ENCODE results near the gene ARL6IP4. TPM values are rescaled to one million over a fixed set of nuclear protein-coding genes. Genes with fewer than 3 reads are reported as not detected.

The ARL6IP4 gene
- total RNA-seq: 100 to 1,000 TPM; 197 to 338 (median 251) TPM

- H3K36me3 ChIP-seq: peaks cover 0 to 50% (median 2%) of the 10 kb centered on the region in 3 donors
- H3K4me3 ChIP-seq: peak within 1 kb of the TSS; percentile 81 to 100 (median 96)
- DNase-seq (ENCODE audit: low spot score in 2 of 2): peak in 1 of 2 donors; percentile 31
- peak in 3 of 5 experiments; percentile 3 to 42 (median 35) for TF ChIP-seq CTCF (IDR thresholded peaks at IDR 0.05)
- TF ChIP-seq EP300 (IDR thresholded peaks at IDR 0.05): peak in 1 of 2 donors; percentile 81
- TF ChIP-seq POLR2A (IDR thresholded peaks at IDR 0.05): peak; percentile 58 to 86
- WGBS, 2 donors: 0 to 1% methylated on average over 15 to 31 of the region's 96 CpGs
- H3K27me3 ChIP-seq: no peaks in the 10 kb centered on the region
- H3K9me3 ChIP-seq: no peaks in the 10 kb centered on the region
- H3K27ac ChIP-seq: peak within 1 kb of the TSS; percentile 82 to 94 (median 92)
- H3K4me1 ChIP-seq: peaks cover 0 to 92% (median 69%) of the 10 kb centered on the region in 4 donors
These were observed at the start of gene ARL6IP4 for GRCh38 chr12:122980183-122981035. TSS of gene ARL6IP4 (plus strand) at chr12:122980681. CDS start at chr12:122981140, 459 bp downstream.

GRCh38 chr12:122932207-122932606 is 48.3 kb upstream of the ARL6IP4 start:
- Histone ChIP-seq H3K36me3 (peaks cover 0 to 54% (median 0%) of the 10 kb centered on the region in 3 donors), H3K4me3 (no peak overlapping the region), H3K4me1 (no peaks in the 10 kb centered on the region), H3K27me3 (no peaks in the 10 kb centered on the region), H3K9me3 (no peaks in the 10 kb centered on the region), H3K27ac (no peak overlapping the region)
- WGBS, 2 donors: 96 to 99% methylated on average over 8 of the region's 8 CpGs
- TF ChIP-seq POLR2A (IDR thresholded peaks at IDR 0.05): no peak
- DNase-seq (ENCODE audit: low spot score in 2 of 2): no peak

- peaks cover 0 to 66% (median 0%) of the 10 kb centered on the region in 3 donors for H3K36me3 ChIP-seq
- 77% methylated on average over 3 of the region's 3 CpGs for WGBS, 2 donors
- no peaks in the 10 kb centered on the region for H3K9me3 ChIP-seq
- no peak overlapping the region for H3K4me3 ChIP-seq
- H3K27me3 ChIP-seq: no peaks in the 10 kb centered on the region
- H3K4me1 ChIP-seq: no peaks in the 10 kb centered on the region
- no peak overlapping the region for H3K27ac ChIP-seq
- TF ChIP-seq POLR2A (IDR thresholded peaks at IDR 0.05): no peak
- no peak for TF ChIP-seq CTCF (IDR thresholded peaks at IDR 0.05)
- no peak for TF ChIP-seq EP300 (IDR thresholded peaks at IDR 0.05)
- no peak for DNase-seq (ENCODE audit: low spot score in 2 of 2)
These were observed 45.8 kb upstream of the ARL6IP4 start for GRCh38 chr12:122934722-122935121.

- Histone ChIP-seq H3K27me3 (no peaks in the 10 kb centered on the region), H3K4me3 (no peak overlapping the region), H3K27ac (no peak overlapping the region), H3K4me1 (no peaks in the 10 kb centered on the region), H3K9me3 (no peaks in the 10 kb centered on the region), H3K36me3 (peaks cover 0 to 63% (median 0%) of the 10 kb centered on the region in 3 donors)
- 84 to 99% methylated on average over 8 of the region's 8 CpGs for WGBS, 2 donors
- no peak for TF ChIP-seq EP300 (IDR thresholded peaks at IDR 0.05)
- TF ChIP-seq POLR2A (IDR thresholded peaks at IDR 0.05): no peak
- no peak for TF ChIP-seq CTCF (IDR thresholded peaks at IDR 0.05)
- no peak for DNase-seq (ENCODE audit: low spot score in 2 of 2)
These were observed 45.2 kb upstream of the ARL6IP4 start for GRCh38 chr12:122935318-122935717.

GRCh38 chr12:122937622-122938091 is 42.8 kb upstream of the ARL6IP4 start:
- Histone ChIP-seq H3K36me3 (peaks cover 0 to 45% (median 0%) of the 10 kb centered on the region in 3 donors), H3K4me1 (no peaks in the 10 kb centered on the region), H3K4me3 (no peak overlapping the region), H3K27ac (no peak overlapping the region), H3K9me3 (no peaks in the 10 kb centered on the region), H3K27me3 (no peaks in the 10 kb centered on the region)
- no peak for TF ChIP-seq EP300 (IDR thresholded peaks at IDR 0.05)
- no peak for TF ChIP-seq CTCF (IDR thresholded peaks at IDR 0.05)
- TF ChIP-seq POLR2A (IDR thresholded peaks at IDR 0.05): no peak
- no peak for DNase-seq (ENCODE audit: low spot score in 2 of 2)
- WGBS, 2 donors: 86 to 92% methylated on average over 3 of the region's 3 CpGs
